GM23338 (cell line): ENCODE results near the gene SSBP2. TPM values are rescaled to one million over a fixed set of nuclear protein-coding genes. Genes with fewer than 3 reads are reported as not detected.

Experiments
- ATAC-seq: fragments of 200-7000 bp; cut with Tn5 transposase; 3 replicates; pipeline ENCODE4 v1.9.1; 2020
- DNase-seq: peaks from one replicate; pipeline ENCODE4 v3.0.0-alpha.2; 2015; ENCODE audit warnings: low spot score
- H2AFZ ChIP-seq: fragments of 200-600 bp; sonication (generic); 2 replicates; pipeline ENCODE4 v1.8.0; 2016; ENCODE audit warnings: antibody characterized with exemption, mild to moderate bottlenecking, moderate library complexity
- H3F3A ChIP-seq: fragments of 200-600 bp; sonication (generic); replicated peaks from 2 replicates; pipeline ENCODE4 v1.8.0; 2017; ENCODE audit warnings: antibody characterized with exemption, mixed run types, low read depth
- H3K27ac ChIP-seq: fragments of 200-600 bp; sonication (generic); 2 replicates; pipeline ENCODE4 v1.6.1; 2016; ENCODE audit warnings: low read depth
- H3K27me3 ChIP-seq: fragments of 200-600 bp; sonication (generic); 2 replicates; pipeline ENCODE4 v1.8.0; 2016; ENCODE audit warnings: mild to moderate bottlenecking, mixed run types, moderate library complexity; ENCODE audit not compliant: insufficient read depth
- H3K36me3 ChIP-seq: fragments of 200-600 bp; sonication (generic); 2 replicates; pipeline ENCODE4 v1.8.0; 2016; ENCODE audit warnings: mild to moderate bottlenecking; ENCODE audit not compliant: insufficient read depth
- H3K4me1 ChIP-seq: fragments of 200-600 bp; sonication (generic); 2 replicates; pipeline ENCODE4 v1.8.0; 2016; ENCODE audit warnings: mild to moderate bottlenecking, moderate library complexity; ENCODE audit not compliant: insufficient read depth
- H3K4me2 ChIP-seq: fragments of 200-600 bp; sonication (generic); 2 replicates; pipeline ENCODE4 v1.7.1; 2017; ENCODE audit warnings: mixed run types
- H3K4me3 ChIP-seq: fragments of 200-600 bp; sonication (generic); 2 replicates; pipeline ENCODE4 v1.6.1; 2016; ENCODE audit warnings: mixed run types
- H3K79me2 ChIP-seq: fragments of 200-600 bp; sonication (generic); replicated peaks from 2 replicates; pipeline ENCODE4 v1.8.0; 2017; ENCODE audit warnings: mild to moderate bottlenecking; ENCODE audit not compliant: insufficient read depth
- H3K9me2 ChIP-seq: fragments of 200-600 bp; sonication (generic); 2 replicates; pipeline ENCODE4 v1.8.0; 2017; ENCODE audit not compliant: insufficient read depth
- H4K20me1 ChIP-seq: fragments of 200-600 bp; sonication (generic); replicated peaks from 2 replicates; pipeline ENCODE4 v1.8.0; 2017; ENCODE audit warnings: mild to moderate bottlenecking; ENCODE audit not compliant: insufficient read depth
- H3K27ac Mint-ChIP-seq: 2 replicates; pipeline ENCODE4 v1.8.0; 2020; ENCODE audit warnings: inconsistent platforms, mild to moderate bottlenecking, moderate library complexity, mixed read lengths
- H3K27me3 Mint-ChIP-seq: 3 replicates; pipeline ENCODE4 v1.8.0; 2022; ENCODE audit warnings: low read depth, mild to moderate bottlenecking, moderate library complexity, mixed read lengths, inconsistent platforms; ENCODE audit not compliant: insufficient read depth, poor library complexity
- H3K36me3 Mint-ChIP-seq: 3 replicates; pipeline ENCODE4 v1.8.0; 2021; ENCODE audit warnings: low read depth, mild to moderate bottlenecking, inconsistent platforms, moderate library complexity, mixed read lengths
- H3K4me1 Mint-ChIP-seq: 3 replicates; pipeline ENCODE4 v1.8.0; 2020; ENCODE audit warnings: mild to moderate bottlenecking, inconsistent platforms, mixed read lengths
- H3K4me3 Mint-ChIP-seq: 3 replicates; pipeline ENCODE4 v1.8.0; 2021; ENCODE audit warnings: moderate library complexity, mild to moderate bottlenecking, inconsistent platforms, mixed read lengths
- H3K9me3 Mint-ChIP-seq: 3 replicates; pipeline ENCODE4 v1.8.0; 2020; ENCODE audit warnings: moderate library complexity, mild to moderate bottlenecking, inconsistent platforms, mixed read lengths
- EZH2 ChIP-seq: fragments of 200-600 bp; sonication (generic); IDR thresholded peaks from one replicate; pipeline ENCODE4 v1.8.0; 2017; ENCODE audit warnings: antibody characterized with exemption, mild to moderate bottlenecking, low read depth; ENCODE audit not compliant: unreplicated experiment
- EZH2phosphoT487 ChIP-seq: fragments of 200-600 bp; sonication (generic); IDR thresholded peaks from one replicate; pipeline ENCODE4 v1.8.1; 2018; ENCODE audit warnings: antibody characterized with exemption; ENCODE audit not compliant: unreplicated experiment
- NANOG ChIP-seq: IDR thresholded peaks from 2 replicates; pipeline ENCODE4 v1.6.1; 2016; ENCODE audit warnings: antibody characterized with exemption, borderline replicate concordance
- POLR2AphosphoS5 ChIP-seq: IDR thresholded peaks from 2 replicates; pipeline ENCODE4 v1.6.1; 2016; ENCODE audit warnings: antibody characterized with exemption, low read depth
- ZNF114 ChIP-seq: fragments of 250-450 bp; sonication (Bioruptor Pico); IDR thresholded peaks from 2 replicates; pipeline ENCODE4 v1.5.0; 2020; ENCODE audit warnings: mild to moderate bottlenecking, moderate library complexity
- ZNF331 ChIP-seq: fragments of 250-450 bp; sonication (Bioruptor Pico); IDR thresholded peaks from 2 replicates; pipeline ENCODE4 v1.5.0; 2020; ENCODE audit warnings: low read depth, mild to moderate bottlenecking, moderate library complexity
- polyA plus RNA-seq: library from polyadenylated mRNA; unstranded; fragments of >200 nt; fragmentation: Nextera tagmentation; extraction: Ambion mirVana; gene quantifications from 2 replicates; pipeline ENCODE4 v1.2.1, GENCODE V29; 2016
- total RNA-seq: library from RNA; depleted of rRNA; stranded (reverse); fragments of >200 nt; shearing (Covaris generic); gene quantifications from 2 replicates; pipeline ENCODE4 v1.2.3, GENCODE V29; 2014
- TF ChIP-seq, protein P1 (sequence below): IDR thresholded peaks from 2 replicates; pipeline ENCODE4 v1.6.1; 2016; ENCODE audit warnings: antibody characterized with exemption
- TF ChIP-seq, protein P2 (sequence below), 2 experiments: fragments of 200-600 bp in 1 of 2; sonication (generic) in 1 of 2; conservative IDR thresholded peaks; 2 replicates each; pipeline versions ENCODE4 v1.5.1 to v1.6.1; 2016 to 2017; ENCODE audit warnings: antibody characterized with exemption in 2 of 2, low read depth in 2 of 2, mild to moderate bottlenecking in 2 of 2, moderate library complexity in 1 of 2
- TF ChIP-seq, protein P3 (sequence below): fragments of 250-450 bp; sonication (Bioruptor Pico); IDR thresholded peaks from 2 replicates; pipeline ENCODE4 v1.5.0; 2020; ENCODE audit warnings: mild to moderate bottlenecking, moderate library complexity
- TF ChIP-seq, protein P4 (sequence below): IDR thresholded peaks from one replicate; pipeline ENCODE4 v1.6.1; 2018; ENCODE audit warnings: antibody characterized with exemption; ENCODE audit not compliant: unreplicated experiment

The SSBP2 gene
- total and polyA plus RNA-seq, 2 experiments from 2014 or later: 21.5 to 24.7 TPM

DNA sequence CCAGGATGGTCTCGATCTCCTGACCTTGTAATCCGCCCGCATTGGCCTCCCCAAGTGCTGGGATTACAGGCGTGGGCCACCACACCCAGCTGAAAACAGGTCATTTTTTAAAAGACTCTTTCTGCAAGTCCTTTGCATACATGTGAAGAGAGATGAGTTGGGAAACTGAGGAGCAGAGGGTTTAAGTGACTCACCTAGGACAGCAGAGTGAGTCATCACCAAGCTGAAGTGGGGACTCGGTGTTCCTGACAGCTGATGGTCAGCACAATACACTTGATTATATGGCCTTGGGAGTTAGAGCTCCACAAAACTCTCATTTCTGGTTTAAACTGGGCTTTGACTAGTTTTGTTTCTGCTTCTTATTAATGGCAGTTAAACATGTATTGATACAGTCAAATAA, 38.1 kb upstream of the SSBP2 start:
- Histone ChIP-seq H3F3A (no peaks in the 10 kb centered on the region), H3K4me3 (no peak overlapping the region), H3K27me3 (no peaks in the 10 kb centered on the region), H4K20me1 (no peaks in the 10 kb centered on the region), H3K4me1 (peaks cover 23% of the 10 kb centered on the region), H3K79me2 (no peaks in the 10 kb centered on the region), H3K27ac (peak overlapping the region; percentile 4; the same call in 1 of the 2 replicates), H2AFZ (peak overlapping the region; percentile 4; the same call in 1 of the 2 replicates), H3K36me3 (no peaks in the 10 kb centered on the region), H3K9me2 (no peaks in the 10 kb centered on the region), H3K4me2 (no peak overlapping the region)
- Mint-ChIP-seq H3K4me3 (no peak overlapping the region), H3K27me3 (no peaks in the 10 kb centered on the region), H3K27ac (peak overlapping the region; percentile 71; the same call in 1 of the 2 replicates), H3K4me1 (peaks cover 28% of the 10 kb centered on the region), H3K36me3 (peaks cover 7% of the 10 kb centered on the region; the same call in 1 of the 3 replicates), H3K9me3 (peaks cover 3% of the 10 kb centered on the region; the same call in 1 of the 3 replicates)
- DNase-seq (no peak), ATAC-seq (no peak)
- TF ChIP-seq, protein P1, sequence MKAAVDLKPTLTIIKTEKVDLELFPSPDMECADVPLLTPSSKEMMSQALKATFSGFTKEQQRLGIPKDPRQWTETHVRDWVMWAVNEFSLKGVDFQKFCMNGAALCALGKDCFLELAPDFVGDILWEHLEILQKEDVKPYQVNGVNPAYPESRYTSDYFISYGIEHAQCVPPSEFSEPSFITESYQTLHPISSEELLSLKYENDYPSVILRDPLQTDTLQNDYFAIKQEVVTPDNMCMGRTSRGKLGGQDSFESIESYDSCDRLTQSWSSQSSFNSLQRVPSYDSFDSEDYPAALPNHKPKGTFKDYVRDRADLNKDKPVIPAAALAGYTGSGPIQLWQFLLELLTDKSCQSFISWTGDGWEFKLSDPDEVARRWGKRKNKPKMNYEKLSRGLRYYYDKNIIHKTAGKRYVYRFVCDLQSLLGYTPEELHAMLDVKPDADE: no peak
- TF ChIP-seq ZNF331 (no peak), ZNF114 (no peak), NANOG (no peak), POLR2AphosphoS5 (no peak), EZH2phosphoT487 (no peak), EZH2 (no peak)
- TF ChIP-seq, protein P2, sequence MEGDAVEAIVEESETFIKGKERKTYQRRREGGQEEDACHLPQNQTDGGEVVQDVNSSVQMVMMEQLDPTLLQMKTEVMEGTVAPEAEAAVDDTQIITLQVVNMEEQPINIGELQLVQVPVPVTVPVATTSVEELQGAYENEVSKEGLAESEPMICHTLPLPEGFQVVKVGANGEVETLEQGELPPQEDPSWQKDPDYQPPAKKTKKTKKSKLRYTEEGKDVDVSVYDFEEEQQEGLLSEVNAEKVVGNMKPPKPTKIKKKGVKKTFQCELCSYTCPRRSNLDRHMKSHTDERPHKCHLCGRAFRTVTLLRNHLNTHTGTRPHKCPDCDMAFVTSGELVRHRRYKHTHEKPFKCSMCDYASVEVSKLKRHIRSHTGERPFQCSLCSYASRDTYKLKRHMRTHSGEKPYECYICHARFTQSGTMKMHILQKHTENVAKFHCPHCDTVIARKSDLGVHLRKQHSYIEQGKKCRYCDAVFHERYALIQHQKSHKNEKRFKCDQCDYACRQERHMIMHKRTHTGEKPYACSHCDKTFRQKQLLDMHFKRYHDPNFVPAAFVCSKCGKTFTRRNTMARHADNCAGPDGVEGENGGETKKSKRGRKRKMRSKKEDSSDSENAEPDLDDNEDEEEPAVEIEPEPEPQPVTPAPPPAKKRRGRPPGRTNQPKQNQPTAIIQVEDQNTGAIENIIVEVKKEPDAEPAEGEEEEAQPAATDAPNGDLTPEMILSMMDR (conservative IDR thresholded peaks at IDR 0.05; ENCODE audit: low read depth in 2 of 2): no peak
- TF ChIP-seq, protein P3, sequence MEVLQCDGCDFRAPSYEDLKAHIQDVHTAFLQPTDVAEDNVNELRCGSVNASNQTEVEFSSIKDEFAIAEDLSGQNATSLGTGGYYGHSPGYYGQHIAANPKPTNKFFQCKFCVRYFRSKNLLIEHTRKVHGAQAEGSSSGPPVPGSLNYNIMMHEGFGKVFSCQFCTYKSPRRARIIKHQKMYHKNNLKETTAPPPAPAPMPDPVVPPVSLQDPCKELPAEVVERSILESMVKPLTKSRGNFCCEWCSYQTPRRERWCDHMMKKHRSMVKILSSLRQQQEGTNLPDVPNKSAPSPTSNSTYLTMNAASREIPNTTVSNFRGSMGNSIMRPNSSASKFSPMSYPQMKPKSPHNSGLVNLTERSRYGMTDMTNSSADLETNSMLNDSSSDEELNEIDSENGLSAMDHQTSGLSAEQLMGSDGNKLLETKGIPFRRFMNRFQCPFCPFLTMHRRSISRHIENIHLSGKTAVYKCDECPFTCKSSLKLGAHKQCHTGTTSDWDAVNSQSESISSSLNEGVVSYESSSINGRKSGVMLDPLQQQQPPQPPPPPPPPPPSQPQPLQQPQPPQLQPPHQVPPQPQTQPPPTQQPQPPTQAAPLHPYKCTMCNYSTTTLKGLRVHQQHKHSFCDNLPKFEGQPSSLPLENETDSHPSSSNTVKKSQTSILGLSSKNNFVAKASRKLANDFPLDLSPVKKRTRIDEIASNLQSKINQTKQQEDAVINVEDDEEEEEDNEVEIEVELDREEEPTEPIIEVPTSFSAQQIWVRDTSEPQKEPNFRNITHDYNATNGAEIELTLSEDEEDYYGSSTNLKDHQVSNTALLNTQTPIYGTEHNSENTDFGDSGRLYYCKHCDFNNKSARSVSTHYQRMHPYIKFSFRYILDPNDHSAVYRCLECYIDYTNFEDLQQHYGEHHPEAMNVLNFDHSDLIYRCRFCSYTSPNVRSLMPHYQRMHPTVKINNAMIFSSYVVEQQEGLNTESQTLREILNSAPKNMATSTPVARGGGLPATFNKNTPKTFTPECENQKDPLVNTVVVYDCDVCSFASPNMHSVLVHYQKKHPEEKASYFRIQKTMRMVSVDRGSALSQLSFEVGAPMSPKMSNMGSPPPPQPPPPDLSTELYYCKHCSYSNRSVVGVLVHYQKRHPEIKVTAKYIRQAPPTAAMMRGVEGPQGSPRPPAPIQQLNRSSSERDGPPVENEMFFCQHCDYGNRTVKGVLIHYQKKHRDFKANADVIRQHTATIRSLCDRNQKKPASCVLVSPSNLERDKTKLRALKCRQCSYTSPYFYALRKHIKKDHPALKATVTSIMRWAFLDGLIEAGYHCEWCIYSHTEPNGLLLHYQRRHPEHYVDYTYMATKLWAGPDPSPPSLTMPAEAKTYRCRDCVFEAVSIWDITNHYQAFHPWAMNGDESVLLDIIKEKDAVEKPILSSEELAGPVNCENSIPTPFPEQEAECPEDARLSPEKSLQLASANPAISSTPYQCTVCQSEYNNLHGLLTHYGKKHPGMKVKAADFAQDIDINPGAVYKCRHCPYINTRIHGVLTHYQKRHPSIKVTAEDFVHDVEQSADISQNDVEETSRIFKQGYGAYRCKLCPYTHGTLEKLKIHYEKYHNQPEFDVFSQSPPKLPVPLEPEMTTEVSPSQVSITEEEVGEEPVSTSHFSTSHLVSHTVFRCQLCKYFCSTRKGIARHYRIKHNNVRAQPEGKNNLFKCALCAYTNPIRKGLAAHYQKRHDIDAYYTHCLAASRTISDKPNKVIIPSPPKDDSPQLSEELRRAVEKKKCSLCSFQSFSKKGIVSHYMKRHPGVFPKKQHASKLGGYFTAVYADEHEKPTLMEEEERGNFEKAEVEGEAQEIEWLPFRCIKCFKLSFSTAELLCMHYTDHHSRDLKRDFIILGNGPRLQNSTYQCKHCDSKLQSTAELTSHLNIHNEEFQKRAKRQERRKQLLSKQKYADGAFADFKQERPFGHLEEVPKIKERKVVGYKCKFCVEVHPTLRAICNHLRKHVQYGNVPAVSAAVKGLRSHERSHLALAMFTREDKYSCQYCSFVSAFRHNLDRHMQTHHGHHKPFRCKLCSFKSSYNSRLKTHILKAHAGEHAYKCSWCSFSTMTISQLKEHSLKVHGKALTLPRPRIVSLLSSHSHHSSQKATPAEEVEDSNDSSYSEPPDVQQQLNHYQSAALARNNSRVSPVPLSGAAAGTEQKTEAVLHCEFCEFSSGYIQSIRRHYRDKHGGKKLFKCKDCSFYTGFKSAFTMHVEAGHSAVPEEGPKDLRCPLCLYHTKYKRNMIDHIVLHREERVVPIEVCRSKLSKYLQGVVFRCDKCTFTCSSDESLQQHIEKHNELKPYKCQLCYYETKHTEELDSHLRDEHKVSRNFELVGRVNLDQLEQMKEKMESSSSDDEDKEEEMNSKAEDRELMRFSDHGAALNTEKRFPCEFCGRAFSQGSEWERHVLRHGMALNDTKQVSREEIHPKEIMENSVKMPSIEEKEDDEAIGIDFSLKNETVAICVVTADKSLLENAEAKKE: no peak
- TF ChIP-seq, protein P4, sequence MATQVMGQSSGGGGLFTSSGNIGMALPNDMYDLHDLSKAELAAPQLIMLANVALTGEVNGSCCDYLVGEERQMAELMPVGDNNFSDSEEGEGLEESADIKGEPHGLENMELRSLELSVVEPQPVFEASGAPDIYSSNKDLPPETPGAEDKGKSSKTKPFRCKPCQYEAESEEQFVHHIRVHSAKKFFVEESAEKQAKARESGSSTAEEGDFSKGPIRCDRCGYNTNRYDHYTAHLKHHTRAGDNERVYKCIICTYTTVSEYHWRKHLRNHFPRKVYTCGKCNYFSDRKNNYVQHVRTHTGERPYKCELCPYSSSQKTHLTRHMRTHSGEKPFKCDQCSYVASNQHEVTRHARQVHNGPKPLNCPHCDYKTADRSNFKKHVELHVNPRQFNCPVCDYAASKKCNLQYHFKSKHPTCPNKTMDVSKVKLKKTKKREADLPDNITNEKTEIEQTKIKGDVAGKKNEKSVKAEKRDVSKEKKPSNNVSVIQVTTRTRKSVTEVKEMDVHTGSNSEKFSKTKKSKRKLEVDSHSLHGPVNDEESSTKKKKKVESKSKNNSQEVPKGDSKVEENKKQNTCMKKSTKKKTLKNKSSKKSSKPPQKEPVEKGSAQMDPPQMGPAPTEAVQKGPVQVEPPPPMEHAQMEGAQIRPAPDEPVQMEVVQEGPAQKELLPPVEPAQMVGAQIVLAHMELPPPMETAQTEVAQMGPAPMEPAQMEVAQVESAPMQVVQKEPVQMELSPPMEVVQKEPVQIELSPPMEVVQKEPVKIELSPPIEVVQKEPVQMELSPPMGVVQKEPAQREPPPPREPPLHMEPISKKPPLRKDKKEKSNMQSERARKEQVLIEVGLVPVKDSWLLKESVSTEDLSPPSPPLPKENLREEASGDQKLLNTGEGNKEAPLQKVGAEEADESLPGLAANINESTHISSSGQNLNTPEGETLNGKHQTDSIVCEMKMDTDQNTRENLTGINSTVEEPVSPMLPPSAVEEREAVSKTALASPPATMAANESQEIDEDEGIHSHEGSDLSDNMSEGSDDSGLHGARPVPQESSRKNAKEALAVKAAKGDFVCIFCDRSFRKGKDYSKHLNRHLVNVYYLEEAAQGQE: no peak
